HG02938 (cell line): ENCODE measurements around the gene SNX20.

ENCODE experiments used
- ATAC-seq: cut with Tn5 transposase; IDR thresholded peaks from one replicate; pipeline ENCODE4 v1.9.1; 2021; ENCODE audit warnings: mild to moderate bottlenecking, moderate library complexity; ENCODE audit not compliant: unreplicated experiment

Gene SNX20

GRCh38 chr16:50683689-50684374 lies 2.7 kb upstream of the SNX20 start:
- ATAC-seq: peak; percentile 69

GRCh38 chr16:50680556-50680893 lies 587 bp downstream of the SNX20 start:
- ATAC-seq: no peak

- ATAC-seq: no peak
Observed at GRCh38 chr16:50679676-50680555, 1.2 kb downstream of the SNX20 start.

GRCh38 chr16:50679266-50679665 lies 1.8 kb downstream of the SNX20 start:
- ATAC-seq: no peak

- ATAC-seq: no peak
Observed at GRCh38 chr16:50678531-50678930, 2.6 kb downstream of the SNX20 start.

GRCh38 chr16:50677351-50677750 lies 3.8 kb downstream of the SNX20 start:
- ATAC-seq: no peak

GRCh38 chr16:50676684-50677225 lies 4.4 kb downstream of the SNX20 start:
- no peak for ATAC-seq

- no peak for ATAC-seq
Observed at GRCh38 chr16:50675686-50676610, 5.2 kb downstream of the SNX20 start.

GRCh38 chr16:50674831-50675230 lies 6.3 kb downstream of the SNX20 start:
- no peak for ATAC-seq

- ATAC-seq: no peak
Observed at GRCh38 chr16:50673496-50674275, 7.4 kb downstream of the SNX20 start.

- ATAC-seq: no peak
Observed at GRCh38 chr16:50671644-50672260, 9.4 kb downstream of the SNX20 start.

- no peak for ATAC-seq
Observed at GRCh38 chr16:50670476-50670875, 10.6 kb downstream of the SNX20 start.

GRCh38 chr16:50669741-50670140 lies 11.4 kb downstream of the SNX20 start:
- ATAC-seq: no peak

GRCh38 chr16:50668368-50669008 lies 12.6 kb downstream of the SNX20 start:
- ATAC-seq: no peak

- ATAC-seq: no peak
Observed at GRCh38 chr16:50667497-50668367, 13.4 kb downstream of the SNX20 start.

GRCh38 chr16:50666658-50667496 lies 14.2 kb downstream of the SNX20 start:
- ATAC-seq: peak; percentile 88

- no peak for ATAC-seq
Observed at GRCh38 chr16:50665128-50665878, 15.8 kb downstream of the SNX20 start.
